GM21529 (cell line): ENCODE data around the gene PTPN20.
A peak's percentile ranks its signal among the peaks of the same experiment; 100 is the strongest.
"Not testable (repeated sequence)": the region's sequence is repeated elsewhere in the genome, so short reads cannot be mapped to it uniquely, and the experiment has no call there.

Source experiments
- ATAC-seq: cut with Tn5 transposase; IDR thresholded peaks from one replicate; pipeline ENCODE4 v1.9.1; 2021; ENCODE audit not compliant: unreplicated experiment

Gene PTPN20

DNA sequence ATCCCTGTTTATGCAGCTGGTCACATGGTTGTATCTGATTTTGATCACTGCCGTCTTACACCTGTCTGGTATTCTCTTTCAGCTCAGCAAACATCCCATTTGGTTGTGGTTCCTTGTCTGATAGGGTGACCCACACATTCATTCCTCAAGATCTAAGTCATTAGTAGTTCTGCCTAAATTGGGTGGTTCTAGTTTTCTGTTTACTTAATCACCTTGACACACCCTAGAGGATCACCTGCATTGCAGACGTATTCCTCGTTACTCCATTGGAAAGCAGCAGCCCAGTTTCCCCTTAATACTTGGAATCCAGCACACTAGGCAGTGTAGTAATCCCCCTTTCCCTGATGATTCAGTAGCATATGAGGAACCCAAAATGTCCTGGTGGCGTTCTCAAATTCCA lies 41.3 kb downstream of the PTPN20 start:
- not testable (repeated sequence) for ATAC-seq

- ATAC-seq = not testable (repeated sequence)
Observed at GRCh38 chr10:46960742-46961141, 49.5 kb downstream of the PTPN20 start.

- not testable (repeated sequence) for ATAC-seq
Observed at GRCh38 chr10:46963356-46963755, 52.1 kb downstream of the PTPN20 start.

GRCh38 chr10:46967013-46967412 lies 55.8 kb downstream of the PTPN20 start:
- ATAC-seq = not testable (repeated sequence)

DNA sequence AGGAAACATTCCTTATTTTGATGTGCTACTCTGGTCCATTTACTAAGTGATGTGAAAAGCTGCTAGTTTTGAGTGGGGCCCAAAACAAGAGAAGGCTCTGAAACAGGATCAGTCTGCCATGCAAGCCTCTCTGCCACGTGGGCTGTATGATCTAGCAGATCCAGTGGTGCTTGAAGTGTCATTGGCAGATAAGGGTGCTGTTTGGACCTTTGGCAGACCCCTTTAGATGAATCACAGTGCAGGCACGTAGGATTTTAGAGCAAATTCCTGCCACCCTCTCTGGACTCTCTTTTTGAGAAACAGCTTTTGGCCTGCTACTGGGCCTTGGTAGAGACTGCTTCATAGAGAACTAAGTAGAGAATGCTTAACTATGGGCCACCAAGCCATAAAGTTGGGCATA lies 69.0 kb downstream of the PTPN20 start:
- not testable (repeated sequence) for ATAC-seq

DNA sequence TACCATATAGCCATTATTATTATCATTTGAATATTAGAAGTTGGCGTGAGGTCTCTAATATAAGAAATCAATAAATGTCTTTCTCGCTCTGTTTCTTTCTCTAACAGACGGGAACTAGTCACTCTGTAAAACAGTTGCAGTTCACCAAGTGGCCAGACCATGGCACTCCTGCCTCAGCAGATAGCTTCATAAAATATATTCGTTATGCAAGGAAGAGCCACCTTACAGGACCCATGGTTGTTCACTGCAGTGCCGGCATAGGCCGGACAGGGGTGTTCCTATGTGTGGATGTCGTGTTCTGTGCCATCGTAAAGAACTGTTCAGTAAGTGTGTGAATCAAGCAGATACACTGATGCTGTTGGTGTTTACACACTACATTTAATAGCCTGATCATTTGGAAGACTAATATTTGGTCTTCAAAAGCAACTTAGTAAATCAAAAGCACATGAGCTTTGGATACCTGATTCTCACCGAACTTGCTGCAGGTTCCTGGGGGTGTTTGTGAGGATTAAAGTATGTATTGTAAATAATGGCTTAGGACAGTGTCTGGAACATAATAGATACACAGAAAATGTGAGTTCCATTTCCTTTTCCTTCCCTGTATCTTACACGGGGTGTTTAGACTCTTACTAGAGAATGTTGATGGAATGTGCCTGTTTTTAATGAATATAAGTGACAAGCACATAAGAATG lies 76.2 kb downstream of the PTPN20 start:
- peak; percentile 93 for ATAC-seq

DNA sequence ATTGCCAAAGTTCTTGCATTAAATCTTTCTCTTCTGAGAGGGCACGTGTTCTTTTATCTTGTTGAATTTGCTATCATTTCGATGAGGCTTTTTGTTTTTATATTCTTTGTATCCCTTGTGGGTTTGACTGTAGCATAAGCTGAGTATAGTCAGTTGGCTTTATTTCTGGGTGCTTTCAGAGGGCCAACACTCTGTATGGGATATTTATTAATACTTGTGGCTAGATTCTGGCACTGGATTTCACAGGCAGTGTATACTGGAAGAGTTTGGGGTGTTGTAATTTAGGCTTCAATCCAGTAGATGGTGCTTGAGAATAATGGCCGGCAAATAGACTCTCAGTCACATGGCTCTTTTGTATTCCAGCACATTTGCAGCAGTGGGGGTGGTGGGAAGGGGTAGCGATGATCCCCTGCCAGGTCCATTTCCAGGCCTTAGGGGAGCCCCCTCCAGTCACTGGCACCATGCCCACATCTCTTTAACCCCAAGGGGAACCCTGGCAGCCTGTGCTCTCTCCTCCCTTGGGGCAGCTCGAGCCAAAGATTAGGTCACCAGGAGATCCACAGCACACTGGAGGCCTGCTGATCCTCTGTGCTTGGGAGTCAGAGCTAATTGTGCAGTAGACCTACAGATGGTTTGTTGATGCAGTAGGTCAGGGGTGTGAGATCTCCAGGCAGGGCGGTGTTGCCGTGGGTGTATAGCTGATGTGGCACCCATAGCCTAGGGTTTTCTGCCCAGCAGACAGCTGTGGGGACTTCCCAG lies 81.8 kb downstream of the PTPN20 start:
- no peak for ATAC-seq

- no peak for ATAC-seq
Observed at GRCh38 chr10:46995234-46995633, 84.0 kb downstream of the PTPN20 start.

- ATAC-seq = no peak
Observed at GRCh38 chr10:46998192-46998591, 87.0 kb downstream of the PTPN20 start.

- no peak for ATAC-seq
Observed at GRCh38 chr10:46998595-46998994, 87.4 kb downstream of the PTPN20 start.

GRCh38 chr10:46999217-46999616 lies 88.0 kb downstream of the PTPN20 start:
- no peak for ATAC-seq

DNA sequence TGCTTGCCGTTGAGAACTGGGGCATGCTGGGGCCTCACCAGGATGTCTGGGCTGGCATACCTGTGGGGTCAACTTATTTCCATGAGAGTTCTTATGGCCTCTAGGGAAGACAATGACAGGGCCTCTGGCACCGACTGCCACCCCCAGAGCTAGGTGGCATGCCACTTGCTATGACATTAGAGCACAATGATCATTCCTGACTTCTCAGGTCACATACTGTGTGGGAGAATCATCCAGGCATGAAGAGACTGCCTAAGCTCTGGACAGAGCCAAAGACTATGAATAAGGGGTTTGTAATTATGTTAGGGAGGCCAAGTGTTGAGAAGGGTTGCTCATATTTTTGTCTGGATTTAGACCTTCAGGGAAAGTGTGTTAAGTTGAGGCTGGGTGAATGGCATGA lies 97.5 kb downstream of the PTPN20 start:
- ATAC-seq = no peak

DNA sequence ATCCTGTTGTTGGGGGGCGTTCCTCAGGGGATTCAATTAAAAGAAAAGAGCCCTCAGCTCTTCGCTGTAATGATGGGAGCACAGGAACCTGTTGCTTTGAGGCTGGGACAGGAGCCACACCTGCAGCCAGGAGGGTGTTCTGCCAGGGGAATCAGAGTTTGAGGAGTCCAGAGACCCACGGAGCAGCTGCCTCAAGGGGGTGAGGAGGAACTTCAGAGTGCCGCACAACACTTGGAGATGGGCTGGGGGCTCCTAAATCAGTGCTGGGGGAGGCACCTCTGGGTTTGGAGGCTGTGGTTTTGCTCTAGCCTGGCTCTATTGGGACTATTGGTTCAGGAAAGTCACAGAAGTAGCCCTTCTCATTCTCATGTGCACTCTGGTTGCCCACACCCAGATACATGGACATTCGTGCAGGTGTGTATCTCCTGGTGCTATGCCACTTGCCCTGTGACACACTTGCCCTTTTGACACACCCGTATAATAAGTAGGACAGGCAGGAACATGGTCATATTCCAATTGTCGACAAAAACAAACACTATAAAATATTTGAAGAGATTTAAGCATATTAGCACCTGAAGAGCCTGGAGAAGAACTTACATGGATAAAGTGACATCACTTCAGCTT lies 98.1 kb downstream of the PTPN20 start:
- ATAC-seq = no peak

DNA sequence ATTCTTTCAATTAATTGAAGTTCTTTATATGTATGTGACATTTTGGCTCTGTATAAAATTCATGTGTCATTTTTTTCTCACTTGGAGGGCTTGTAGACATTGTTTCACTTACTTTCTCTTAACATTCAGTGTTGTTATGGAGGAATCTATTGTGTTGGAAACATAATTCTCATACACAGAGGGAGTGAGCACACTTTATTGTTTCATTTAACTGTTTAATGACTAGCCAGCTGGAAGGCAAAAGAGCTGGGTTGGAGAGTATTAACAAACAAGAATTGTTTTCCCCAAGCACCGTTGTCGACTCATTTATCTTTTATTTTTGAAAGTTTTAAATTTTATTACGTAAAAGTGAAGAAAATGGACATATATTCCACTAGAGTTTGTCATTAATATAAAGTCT lies 98.8 kb downstream of the PTPN20 start:
- ATAC-seq = no peak

DNA sequence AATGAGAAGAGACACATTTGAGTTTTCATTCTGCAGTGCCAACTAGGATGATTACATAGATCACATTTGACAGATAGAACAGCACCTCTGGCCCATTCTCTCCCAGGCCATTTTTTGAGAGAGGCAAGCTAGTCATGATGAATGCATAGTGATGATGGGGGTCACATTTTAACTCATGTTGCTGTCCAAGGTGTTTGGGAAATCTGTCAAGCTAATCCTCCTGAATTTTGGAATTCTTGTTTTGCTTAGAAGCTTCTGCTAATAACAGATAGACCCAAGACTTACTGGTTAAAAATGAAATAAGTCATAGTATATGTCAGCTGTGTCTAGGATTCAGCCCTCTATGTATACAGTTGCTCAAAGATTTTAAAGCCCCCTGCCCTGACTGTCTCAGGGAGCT lies 101.0 kb downstream of the PTPN20 start:
- no peak for ATAC-seq

DNA sequence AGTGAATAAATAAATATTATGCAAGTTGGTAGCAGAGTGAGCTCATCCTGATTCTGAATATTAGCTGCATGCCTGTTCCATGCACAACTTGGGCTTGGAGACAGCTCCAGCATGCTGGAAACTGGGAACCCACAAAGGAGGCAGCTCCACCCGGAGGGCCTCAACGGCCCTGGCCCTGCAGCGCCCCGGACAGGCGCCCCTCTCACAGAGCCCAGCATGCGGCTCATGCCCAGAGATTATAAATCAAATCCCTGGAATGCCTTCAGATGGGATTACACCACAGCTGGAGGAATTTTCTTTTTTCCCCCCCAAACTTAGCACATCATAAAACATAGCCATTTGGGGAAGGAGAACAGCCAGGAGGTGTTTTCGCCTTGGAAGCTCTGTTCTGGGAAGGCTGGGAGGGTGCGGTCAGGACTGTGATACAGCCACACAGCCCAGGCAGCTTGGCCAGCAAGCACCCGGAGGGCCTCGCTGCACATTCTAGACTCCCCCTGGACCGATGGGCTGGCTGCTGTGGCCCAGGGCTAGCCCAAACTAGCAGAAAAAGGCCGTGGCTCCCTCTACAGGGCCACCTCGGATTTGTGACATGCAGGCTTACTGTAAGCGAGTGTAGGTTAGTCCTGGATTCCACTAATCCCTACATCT lies 102.4 kb downstream of the PTPN20 start:
- no peak for ATAC-seq

DNA sequence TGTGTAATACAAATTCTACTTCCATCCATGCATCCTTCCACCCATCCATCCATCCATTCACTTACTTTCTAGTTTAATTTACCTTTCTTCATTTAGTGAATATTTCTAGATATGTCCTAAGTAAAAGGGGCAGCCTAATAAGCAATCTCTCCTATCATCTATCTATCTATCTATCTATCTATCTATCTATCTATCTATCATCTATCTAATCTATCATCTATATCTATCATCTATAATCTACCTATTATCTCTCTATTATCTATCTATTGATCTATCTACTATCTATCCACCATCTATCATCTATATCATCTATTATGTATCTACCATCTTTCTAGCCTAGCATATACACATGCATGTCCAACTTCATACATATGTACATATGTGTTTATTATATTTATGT lies 104.2 kb downstream of the PTPN20 start:
- ATAC-seq = no peak

DNA sequence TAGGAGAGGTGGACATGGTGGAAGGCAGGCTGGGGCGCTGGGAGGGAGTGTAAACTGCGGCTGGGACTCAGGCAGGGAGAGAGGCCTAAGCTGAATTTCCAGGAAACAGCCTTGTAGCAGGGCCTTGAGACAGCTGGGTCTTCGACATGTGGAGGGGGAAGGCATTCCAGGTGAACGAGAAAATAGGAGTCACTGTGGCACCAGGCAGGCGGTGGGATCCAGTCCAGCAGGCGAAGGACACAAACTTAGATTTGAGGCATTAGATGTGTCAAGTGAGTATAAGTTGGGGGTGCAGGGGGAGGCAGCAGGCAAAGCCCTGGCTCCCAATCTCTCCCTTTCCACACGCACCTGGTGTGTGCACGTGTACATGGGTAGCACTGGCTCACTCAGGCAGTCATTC lies 105.3 kb downstream of the PTPN20 start:
- no peak for ATAC-seq

DNA sequence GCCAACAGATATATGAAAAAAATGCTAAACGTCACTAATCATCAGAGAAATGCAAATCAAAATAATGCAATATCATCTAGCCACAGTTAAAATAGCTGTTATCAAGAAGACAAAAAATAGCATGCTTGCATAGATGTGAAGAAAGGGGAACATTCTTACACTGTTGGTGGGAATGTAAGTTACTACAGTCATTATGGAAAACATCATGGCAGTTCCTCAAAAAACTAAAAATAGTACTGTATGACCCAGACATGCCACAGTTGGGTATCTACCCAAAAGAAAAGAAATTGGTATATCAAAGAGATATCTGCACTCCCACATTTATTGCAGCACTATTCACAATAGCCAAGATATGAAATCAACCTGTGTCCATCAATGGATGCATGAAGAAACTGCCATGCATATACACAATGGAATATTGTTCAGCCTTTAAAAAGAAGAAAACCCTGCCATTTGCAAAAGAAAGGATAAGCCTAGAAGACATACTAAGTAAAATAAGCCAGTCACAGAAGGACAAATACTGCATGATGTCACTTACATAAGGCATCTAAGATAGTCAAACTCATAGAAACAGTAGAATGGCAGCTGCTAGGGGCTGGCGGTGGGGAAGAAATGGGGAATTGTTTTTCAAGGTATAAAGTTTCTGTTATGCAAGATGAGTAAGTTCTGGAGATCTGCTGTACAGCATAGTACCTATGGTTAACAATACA lies 107.0 kb downstream of the PTPN20 start:
- ATAC-seq = no peak

DNA sequence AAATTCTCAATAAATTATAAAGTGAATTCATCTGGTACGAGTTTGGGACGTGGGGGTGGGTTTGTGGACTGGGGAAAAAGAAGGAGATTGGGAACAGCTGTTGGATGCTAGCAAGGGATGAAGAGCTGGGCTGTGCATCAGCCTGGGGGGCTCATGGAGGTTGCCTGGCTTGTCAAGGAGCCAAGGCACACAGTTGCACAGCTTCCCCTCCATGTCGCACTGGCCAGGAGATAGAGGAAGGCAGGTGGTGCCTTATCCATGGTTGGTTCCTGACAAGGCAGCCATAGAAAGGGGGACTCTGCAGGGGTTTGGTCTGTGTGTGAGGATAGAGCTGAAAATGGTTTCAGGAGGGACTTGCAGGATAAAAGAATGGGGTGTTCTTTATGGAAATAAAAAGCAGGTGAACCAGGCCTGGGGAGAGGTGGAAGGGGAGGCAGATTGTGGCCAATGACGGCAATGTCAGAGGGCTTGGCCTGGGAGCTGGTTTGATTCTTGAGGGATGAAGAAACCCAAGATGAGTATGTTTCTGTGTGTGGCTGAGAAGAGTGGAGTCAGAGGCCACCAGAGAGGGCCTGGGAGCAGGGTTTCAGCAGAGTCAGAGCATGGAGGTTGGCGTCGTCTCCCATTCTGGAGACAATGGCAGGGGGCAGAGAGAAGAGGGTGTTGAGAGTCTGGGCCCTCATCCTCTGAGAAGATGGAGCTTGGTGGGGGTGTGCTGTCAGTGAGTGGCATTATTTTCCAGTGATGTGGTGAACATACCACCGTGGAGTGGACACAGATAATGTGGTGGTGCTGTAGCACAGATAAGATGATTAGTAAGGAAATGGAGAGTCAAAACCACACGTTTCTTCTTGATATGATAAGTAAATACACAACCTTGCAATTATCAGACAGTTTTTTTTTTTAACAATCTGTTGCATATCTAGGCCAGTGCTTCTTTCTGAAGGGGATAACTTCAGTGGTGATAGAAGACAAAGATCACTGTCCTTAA lies 108.2 kb downstream of the PTPN20 start:
- ATAC-seq = no peak
